ENCODE data around the gene CADM2.

CADM2 gene

DNA sequence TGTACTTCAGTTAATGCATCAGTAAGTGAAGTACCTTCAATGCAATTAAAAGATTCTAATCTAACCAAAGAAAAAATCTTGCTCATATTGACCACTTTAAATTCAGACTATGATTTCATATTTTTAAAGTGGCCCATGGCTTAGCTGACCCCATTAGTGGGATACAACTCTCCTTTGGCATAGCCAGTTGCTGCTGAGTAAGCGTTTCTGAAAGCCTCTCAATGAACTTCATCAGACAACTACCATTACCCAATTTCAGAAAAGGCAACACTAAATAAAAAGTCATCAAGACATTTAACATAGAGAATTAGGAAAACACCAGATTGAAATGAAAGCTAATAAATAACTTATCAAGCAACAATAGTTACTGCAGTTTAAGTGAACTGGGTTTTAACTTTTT, 27.0 kb downstream of the CADM2 start:
- DNase-seq = no peak

DNA sequence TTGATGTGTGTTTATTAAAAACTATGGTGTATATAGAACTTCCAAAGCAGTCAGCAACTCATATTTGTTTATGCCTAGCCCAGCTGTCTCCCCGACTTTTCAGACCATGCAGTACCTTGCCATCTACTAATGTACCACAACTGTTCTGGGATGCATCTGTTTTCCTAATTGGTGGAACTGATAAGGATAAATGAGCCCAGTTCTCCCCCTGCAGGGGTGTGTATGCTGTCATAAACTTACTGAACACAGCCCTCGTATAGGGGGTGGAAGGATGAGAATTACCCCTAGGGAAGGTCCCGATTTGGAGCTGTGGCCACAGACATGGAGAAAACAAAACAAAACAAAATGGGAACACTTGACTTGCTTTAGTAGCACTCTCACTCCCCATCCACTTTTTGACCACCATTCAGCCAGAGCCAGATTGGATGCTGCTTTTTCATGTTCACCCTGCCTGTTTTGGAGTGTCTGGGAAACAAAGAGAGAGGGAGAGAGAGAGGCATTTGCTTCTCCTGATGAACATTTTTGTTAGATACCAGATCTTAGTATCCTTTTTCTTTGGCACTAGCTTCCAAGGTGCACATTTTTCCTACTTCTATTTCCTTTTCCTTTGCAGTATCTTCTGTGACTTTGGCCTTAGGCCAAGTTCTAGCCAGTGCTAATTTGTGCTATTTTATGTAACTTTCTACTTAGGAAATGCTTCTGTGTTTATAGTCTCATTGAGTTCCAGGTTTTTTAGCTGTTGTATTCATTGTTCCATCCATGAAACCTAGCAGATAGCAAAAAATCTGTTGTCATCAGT, 29.1 kb downstream of the CADM2 start:
- DNase-seq = no peak

DNA sequence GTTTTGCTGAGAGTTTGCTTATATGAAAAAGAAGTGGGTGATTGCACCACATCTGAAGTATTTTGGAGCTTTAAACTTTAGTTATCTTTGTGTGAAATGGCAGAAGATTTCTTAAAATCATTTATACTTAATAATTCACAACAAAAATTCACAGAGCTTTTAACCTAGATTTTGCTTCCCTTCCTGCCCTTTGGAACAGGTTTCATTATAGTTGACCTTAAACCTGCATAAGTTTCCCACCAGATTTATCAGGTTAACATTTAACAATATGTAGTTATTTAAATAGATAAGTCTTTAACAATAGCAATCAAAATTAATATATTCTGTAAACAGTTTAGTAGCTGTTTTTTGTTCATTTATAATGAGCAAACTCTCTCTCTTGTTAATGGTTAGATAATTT, 30.3 kb downstream of the CADM2 start:
- DNase-seq = no peak

DNA sequence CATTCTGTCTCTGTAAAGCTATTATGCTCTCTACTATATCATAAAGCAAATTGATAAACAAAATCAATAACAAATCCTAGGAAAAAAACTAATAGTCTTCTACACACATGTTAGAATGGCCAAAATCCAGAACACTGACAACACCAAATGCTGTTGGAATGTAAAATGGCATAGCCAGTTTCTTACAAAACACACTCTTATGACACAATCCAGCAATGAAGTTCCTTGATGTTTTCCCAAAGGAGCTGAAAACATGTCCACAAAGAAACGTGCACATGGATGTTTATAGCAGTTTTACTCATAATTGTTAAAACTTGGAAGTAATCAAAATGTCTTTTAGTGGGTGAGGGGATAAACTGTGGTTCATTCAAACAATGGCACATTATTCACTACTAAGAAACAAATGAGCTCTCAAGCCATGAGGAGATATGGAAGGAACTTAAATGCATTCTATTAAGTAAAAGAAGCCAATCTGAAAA, 32.7 kb downstream of the CADM2 start:
- no peak for DNase-seq

DNA sequence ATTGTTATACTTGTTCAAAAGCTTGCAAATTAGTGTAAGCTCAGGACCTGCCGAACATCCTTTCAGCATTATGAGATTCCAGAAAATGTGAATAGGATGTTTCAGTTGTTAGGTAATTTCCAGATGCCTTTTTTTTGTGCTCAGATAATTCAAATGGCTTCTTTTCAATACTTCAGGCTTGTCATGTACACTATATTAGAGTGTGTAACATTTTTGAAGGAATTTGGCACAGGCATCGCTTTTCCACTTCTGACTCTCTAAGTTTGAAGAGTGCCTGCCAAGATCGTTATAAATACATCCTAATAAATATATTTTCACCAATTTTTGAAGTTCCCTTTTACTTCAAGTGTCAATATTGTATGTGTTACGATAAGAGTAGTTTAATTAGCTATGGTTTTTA, 35.2 kb downstream of the CADM2 start:
- DNase-seq = no peak

DNA sequence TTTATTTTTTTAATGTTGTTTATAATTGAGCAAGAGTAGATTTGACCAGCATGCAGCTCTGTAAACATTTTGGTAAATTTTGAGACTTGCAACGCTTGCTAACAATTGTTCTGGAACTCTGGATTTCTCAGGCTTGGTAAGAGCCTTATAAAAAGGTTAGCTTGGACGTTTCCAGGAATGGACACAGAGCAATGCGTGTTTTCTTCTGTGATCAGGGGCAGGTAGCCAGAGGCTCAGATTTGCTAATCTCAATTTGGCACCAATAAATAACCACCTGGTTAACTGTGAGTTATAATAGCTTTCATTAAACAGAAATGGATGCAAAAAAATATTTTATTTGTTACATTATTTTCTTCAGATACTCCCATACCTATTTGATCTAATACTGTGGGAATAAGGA, 39.8 kb downstream of the CADM2 start:
- DNase-seq = no peak

DNA sequence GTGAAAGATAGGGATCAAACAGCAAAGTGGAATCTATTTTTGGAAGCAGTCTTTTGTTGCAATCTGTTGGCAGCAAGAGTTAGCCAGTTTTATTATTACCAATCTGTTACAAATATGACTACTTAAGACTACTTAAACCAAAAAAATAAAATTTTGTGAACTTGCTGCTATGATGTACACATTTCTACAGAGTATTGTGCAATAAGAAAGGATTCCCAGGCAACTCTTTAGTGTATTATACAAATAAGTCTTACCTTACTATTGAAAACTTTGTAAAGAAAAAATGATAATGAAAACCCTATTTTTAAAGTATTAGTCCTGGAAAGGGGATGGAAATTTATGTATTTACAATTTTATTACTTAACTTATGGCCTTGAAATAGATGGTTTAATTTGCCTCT, 44.7 kb downstream of the CADM2 start:
- no peak for DNase-seq

DNA sequence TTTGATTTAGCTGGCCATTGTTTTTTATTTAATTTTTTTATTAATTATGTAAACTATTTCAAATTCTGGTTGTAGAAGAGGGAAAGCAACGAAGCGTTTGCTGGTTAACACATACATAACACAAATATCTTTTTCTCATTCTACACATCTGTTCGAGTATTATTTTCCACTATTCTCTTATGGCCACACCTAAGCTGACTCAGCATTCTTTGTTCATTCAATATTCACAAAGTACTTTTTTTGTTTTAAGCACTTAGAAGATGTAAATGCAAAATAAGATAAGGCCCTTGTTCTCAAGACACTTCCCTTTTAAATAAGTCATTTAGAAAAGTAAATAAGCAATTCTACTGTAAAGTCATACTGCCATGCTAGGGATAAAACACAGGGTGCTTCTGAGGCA, 45.4 kb downstream of the CADM2 start:
- no peak for DNase-seq

DNA sequence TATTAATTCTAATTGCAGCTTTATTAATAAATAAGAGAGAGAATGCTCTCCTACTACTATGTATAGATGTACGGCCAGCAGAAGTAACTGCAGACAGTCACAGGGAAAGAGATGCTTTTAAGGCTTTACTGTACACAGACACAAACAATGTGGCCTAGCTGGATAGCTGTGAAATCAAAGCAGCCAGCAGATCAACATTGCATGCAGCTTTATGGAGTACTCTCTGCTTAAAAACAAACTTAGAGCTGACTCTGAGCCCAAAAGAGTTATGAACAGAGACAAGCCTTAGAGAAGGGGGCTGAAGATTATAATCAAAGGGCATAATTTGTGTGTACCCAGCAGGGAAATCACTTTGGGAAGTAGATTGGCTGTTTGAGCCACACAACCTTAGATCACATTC, 47.2 kb downstream of the CADM2 start:
- DNase-seq = no peak

DNA sequence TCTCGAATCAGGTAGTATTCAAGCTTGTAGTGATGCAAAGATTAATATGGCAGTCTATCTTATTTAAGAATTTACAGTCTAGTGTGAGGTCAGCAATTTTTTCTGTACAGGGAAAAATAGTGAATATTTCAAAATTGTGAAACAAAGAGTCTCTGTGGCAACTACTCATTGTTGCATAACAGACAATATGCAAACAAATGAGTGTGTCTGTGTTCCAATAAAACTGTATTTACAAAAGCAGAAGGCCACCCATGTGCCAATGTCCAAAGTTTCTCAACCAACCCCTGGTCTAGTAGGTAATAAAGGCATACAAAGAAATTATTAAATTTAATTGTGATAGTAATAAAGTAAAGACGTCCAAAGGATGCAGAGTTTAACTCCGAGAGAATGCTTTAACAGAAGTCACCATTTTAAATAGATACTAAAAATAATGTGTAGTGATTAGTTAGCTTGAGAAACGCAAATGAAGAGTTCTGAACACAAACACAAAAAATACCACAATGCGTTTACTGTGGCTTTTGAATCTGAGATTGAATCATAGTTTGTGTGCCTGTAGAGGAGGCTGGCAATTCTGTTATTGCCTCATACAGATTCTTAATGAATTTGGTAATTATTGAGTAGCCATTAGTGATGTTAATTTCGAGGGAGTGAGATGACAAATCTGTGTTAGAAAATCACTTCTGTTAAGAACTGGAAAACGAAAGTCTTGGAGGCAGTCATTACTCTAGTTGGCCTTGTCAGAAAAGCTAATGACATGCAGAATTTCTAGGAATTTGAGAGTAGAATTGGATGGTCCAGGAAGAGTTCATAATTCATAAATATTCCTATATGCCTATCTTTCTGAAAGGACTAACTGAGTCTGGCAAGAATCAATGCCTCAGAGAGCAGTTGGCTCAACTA, 48.7 kb downstream of the CADM2 start:
- DNase-seq = peak; percentile 7

DNA sequence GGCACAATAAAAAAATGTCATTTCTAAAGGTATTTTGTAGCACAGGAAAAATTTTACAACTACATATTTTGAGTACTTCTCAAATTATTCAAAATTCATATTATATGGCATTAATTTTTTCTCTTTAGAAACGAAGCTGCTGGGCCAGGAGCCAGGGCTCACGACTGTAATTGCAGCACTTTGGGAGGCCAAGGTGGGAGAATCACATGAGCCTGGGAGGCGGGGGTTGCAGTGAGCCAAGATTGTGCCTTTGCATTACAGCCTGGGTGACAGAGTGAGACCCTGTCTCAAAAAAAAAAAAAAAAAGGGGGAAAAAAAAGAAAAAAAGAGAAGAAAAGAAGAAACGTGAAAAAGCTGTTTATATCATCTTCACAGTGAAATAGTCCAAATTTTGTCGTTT, 62.0 kb downstream of the CADM2 start:
- no peak for DNase-seq

DNA sequence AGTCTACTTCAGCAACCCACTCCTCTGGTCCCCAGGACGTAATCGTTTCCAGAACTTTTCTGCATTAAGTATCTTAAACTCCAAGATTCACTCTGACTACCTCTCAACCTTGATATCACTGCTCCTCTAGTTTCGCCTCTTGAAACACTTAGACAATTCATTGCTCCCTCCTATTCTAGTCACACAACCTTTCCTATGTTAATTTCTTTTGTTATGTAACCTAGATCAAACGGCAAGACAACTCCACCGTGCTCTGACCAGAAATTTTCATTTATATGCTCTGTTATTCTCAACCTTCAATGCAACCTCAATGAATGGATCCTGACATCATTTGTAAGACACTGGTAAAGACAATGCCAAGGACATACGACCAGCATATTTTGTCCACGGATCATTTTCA, 71.3 kb downstream of the CADM2 start:
- no peak for DNase-seq

DNA sequence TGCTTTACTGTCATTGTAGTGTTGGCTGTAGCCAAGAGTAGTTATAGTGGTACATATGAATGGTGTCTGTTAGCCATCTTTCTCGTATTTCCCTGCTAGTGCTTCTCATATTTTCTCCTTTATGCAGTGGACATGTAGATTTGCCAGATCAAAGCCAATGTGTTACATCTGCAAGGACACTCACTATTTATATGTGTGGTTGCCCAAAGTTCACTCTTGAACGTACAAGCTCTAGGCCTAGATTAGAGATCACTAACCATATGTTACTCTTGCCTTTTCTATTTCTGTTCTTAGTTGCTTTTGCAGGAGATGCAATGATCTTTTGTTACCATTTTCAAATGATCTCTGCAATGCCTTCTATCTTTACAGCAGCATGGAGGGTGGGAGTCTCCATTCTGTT, 78.4 kb downstream of the CADM2 start:
- DNase-seq = no peak

DNA sequence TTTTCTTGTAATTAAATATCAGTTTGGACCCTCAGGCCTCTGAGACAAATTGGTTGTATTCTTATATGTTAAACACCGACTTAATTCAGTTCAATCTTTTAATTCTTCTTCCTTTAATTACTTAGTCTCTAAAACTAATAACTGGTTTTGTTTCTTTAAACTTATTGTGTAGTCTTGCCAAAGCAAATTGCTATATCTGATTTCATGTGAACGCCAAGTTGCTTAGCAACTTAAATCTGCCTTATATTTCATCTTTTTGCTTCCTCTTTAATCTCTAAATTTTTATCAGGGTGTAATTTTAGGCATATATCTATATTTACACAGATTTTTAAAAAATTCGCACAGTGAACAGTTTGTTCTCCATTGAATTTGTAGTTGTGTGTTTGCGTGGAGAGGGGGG, 82.2 kb downstream of the CADM2 start:
- DNase-seq = no peak

DNA sequence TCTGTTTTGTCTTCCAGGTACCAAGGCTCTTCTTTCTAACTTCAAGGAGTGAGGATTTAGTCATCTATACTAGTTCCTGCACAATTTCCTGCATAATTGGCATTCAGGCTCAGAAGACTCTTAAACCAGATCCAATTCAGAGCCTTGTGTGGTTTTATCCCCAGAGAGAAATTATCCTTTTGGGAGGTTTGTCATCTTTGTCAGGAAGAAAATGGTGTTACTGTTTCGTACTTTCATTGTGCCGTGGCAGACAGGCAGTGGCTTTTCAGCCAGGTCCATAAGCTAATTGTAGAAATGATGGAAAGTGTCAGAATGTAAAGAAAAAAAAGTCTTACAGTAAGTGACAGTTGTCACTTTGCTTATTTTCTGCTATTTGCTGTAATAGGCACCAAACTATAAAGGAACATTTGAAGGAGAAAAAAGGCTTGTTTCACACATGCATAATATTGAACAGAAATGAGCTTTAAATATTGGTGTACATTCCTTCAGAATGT, 82.8 kb downstream of the CADM2 start:
- DNase-seq = no peak

DNA sequence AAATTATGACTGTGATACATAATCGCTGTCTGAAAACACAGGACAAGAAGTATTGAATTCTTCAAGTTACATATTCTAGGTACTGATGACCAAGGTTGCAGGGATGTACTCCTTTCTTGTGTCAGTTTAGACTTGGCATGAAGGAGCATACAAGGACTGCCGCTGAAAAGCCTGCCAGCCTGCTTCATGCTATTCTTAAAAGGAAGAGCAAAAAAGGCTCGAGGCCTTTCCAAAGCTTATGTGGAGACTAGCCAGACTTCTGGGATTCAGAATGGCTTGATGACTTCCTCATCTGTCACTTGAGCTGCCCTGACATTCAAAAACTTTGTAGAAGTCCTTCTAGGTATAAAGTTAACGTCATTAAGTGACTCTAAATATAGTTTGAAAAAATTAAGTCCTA, 92.0 kb downstream of the CADM2 start:
- DNase-seq = no peak

DNA sequence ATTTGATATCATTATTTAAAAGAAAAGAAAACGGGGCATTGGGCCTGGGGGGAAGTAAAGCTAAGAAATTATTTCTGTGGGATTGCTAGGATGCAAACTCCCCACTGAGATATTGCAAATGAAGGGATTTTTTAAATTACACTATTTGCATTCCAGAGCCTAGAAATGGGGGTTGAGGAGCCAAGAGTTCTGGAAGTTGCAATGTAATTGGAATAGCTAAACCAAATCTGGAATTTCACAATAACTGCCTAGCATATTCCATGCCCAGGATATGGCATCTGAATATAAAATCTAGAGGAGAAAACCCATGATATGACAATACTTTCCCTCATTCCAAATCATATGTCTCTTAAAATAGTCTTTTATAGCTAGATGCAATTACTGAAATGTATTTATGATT, 93.0 kb downstream of the CADM2 start:
- DNase-seq = no peak

DNA sequence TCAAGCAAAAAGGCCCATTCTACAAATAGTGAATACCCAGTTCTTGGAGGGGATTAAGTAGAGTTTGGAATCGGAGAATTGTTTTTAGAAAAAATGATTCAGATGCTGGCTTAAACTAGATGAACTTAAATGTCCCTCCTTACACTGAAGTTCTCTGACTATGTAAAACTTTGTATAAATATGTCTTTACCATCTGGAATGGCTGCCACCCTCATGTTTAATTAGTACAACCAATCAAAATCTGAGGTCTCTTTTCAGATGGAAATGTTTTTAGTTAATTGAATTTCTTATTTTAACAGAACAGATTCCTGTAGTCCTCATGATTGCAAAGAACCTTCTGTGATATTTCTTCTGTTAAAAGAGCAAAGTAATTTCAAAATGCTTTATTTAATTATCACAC, 94.8 kb downstream of the CADM2 start:
- DNase-seq = no peak

DNA sequence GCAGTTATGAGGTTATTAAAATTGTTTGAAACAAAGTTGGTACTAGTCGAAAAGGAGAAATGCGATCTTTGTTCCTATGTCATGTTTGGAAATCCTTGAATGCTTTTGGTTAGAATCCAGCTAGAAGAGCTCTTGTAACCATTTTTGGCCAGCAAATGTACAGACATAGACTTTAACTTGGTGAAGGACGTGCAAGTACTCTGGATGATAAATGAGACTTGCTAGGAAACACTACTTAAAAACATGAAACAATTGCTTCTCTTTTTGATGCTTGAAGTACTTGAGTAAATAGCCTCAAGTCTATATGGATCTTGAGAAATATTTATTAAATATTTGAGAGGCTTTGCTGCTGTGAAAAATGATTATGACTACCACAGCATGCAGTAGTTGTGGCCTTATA, 95.8 kb downstream of the CADM2 start:
- no peak for DNase-seq

DNA sequence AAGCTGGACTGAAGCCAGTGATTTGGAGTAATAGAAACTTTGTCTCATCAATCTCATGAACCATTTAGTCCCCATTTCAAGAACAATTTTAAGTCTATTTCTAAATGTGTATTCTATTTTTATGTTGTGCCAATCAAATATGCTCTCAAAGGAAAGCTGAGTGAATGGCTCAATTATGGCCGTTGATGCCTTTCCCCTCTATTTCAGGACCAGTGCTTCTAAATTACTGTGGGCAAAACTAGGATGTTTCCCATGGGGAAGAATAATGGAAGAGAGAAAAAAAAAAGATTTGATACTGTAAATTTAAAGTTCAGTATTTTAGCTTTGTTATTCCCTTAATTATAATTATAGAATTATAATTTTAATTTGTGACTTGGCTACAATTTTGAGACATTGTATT, 110.1 kb downstream of the CADM2 start:
- DNase-seq = no peak

DNA sequence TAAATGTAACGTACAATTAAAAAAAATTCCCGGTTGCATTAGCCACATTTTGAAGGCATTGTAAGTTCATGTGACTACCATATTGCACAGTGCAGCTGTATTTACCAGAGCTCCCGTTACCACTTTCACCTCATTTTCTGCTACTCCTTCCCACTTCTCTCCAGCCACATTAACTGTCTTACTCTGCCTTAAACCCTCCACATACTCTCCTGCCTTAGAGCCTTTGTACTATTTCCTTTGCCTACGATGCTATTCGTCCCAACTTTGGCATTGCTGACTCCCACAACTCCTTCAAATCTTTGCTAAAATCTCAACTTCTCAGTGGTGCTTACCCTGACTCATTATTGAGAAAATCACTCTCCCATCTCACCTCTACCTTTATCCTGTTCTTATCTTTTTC, 115.2 kb downstream of the CADM2 start:
- no peak for DNase-seq

DNA sequence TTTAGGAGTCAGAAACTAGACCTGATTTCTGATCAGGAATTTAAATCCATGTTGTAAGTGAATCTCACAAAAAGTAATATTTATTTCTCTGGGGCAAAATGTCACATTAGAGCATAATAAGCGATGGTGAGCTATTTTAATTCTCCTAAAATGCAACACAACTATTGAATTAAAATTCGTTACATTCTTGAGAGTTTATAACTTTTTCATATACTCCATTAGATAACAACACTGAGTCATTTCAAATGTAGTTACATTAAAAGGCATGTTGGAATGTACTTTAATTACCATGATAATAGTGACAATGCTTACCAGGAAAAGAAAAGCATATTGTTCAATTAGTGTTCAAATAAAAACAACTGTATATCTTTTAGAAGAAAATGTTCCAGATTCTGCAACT, 116.9 kb downstream of the CADM2 start:
- DNase-seq = no peak

DNA sequence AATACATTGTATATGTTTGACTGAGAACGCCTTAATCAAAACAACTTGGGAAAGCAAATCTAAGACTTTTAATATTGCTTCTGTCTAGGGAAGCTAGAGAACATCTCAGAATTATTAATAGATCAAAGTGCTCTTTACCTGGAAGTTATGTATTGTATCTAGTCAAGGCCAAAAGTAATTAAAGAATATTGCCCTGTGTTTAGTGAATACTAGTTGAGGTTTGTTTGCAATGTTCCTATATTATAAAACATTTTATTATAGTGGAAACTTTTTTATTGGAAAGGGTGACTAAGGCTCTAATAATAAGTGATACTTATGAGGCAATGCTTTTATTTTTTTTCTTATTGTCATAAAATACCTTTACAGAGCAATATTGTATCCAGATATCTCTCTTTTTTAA, 118.2 kb downstream of the CADM2 start:
- no peak for DNase-seq

Data from hematopoietic multipotent progenitor cell treated with erythropoietin and hydrocortisone succinate and interleukin-3 and kit ligand, for 4 days (in vitro differentiated cells).